Spleen (tissue), 7 donors: ENCODE data around the gene BATF2.

ENCODE experiments used
- POLR2A ChIP-seq, 3 donors: fragments of 450-650 bp; IDR thresholded peaks; one replicate each; pipeline ENCODE4 v1.5.1; 2017; ENCODE audit warnings: antibody characterized with exemption in 3 of 3, mild to moderate bottlenecking in 1 of 3
- POLR2AphosphoS5 ChIP-seq, 3 donors: sonication (generic); formaldehyde crosslinking; IDR thresholded peaks; one replicate each; pipeline ENCODE4 v1.5.1; 2017; ENCODE audit warnings: antibody characterized with exemption in 3 of 3
- TF ChIP-seq, protein P1 (sequence below), 11 experiments: fragments of 200-600 bp in 7 of 11; fragments of 450-650 bp in 4 of 11; sonication (generic) in 4 of 11; IDR thresholded peaks in 8 of 11; conservative IDR thresholded peaks in 3 of 11; 1 replicate in 7 of 11; 2 replicates in 4 of 11; pipeline versions ENCODE4 v1.4.0 to v1.8.0; 2016 to 2021; ENCODE audit warnings: antibody characterized with exemption in 11 of 11, inconsistent platforms in 4 of 11, mild to moderate bottlenecking in 1 of 11
- donor health status: DM: no; HTN: no; CAD: no; lungs with moderate emphysema.
- donor health status: DM: no; HTN: no; CAD: no.
- donor health status: DM: no; HTN: no; CAD: no.

- TF ChIP-seq, protein P1, sequence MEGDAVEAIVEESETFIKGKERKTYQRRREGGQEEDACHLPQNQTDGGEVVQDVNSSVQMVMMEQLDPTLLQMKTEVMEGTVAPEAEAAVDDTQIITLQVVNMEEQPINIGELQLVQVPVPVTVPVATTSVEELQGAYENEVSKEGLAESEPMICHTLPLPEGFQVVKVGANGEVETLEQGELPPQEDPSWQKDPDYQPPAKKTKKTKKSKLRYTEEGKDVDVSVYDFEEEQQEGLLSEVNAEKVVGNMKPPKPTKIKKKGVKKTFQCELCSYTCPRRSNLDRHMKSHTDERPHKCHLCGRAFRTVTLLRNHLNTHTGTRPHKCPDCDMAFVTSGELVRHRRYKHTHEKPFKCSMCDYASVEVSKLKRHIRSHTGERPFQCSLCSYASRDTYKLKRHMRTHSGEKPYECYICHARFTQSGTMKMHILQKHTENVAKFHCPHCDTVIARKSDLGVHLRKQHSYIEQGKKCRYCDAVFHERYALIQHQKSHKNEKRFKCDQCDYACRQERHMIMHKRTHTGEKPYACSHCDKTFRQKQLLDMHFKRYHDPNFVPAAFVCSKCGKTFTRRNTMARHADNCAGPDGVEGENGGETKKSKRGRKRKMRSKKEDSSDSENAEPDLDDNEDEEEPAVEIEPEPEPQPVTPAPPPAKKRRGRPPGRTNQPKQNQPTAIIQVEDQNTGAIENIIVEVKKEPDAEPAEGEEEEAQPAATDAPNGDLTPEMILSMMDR (IDR thresholded peaks at IDR 0.05 in 8 of 11, conservative IDR thresholded peaks at IDR 0.05 in 3 of 11) = no peak
- TF ChIP-seq POLR2A (IDR thresholded peaks at IDR 0.05) (no peak), POLR2AphosphoS5 (IDR thresholded peaks at IDR 0.05) (no peak)
Observed at GRCh38 chr11:65032216-65032615, 35.4 kb upstream of the BATF2 start.
